ENCODE measurements around the gene USP32. TPM values are rescaled to one million over a fixed set of nuclear protein-coding genes. Genes with fewer than 3 reads are reported as not detected.

USP32 gene
- total RNA-seq, 5 donors from 2014 or later (not counting 1 experiment from before 2014, with no cell fraction given), result 30.0 to 34.5 (median 31.4) TPM

DNA sequence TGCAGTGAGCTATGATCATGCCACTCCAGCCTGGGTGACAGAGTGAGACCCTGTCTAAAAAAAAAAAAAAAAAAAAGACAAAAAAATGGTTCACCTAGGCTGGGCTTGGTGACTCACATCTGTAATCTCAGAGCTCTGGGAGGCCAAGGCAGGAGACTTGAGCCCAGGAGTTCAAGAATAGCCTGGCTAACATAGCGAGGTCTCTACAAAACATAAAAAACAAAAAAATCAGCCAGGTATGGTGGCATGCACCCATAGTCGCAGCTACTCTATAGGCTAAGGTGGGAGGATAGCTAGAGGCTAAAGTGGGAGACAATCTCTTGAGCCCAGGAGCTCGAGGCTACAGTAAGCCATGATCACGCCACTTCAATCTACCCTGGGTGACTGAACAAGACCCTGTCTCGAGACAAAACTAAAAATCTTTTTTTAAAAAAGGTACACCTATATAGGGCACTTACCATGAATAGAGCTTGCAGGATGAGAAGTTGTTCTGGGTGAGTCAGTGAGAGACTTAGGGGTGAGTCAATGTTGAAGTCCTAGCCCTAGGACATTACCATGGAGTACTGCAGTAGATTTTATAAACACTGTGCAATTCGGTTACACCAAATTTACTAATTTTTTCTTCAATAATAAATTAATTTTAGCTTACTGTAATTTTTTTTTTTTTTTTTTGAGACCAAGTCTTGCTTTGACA, 19.0 kb downstream of the USP32 start:
- Histone ChIP-seq H3K27ac (ENCODE audit: low read length) (no peak overlapping the region), H3K4me1 (ENCODE audit: control insufficient read depth in 1 of 2, extremely low read depth in 1 of 2, insufficient read depth in 2 of 2, low read length in 2 of 2) (peaks cover 0 to 3% of the 10 kb centered on the region in 2 experiments), H3K4me3 (ENCODE audit: control insufficient read depth in 1 of 2, extremely low read depth in 1 of 2, low read length in 1 of 2) (no peak overlapping the region), H3K9me3 (no peaks in the 10 kb centered on the region), H3K36me3 (ENCODE audit: control insufficient read depth in 2 of 2, extremely low read depth in 1 of 2, insufficient read depth in 1 of 2, low read length in 1 of 2) (peaks cover 0 to 2% of the 10 kb centered on the region in 2 donors), H3K27me3 (replicated peaks in 1 of 2; ENCODE audit: control insufficient read depth in 2 of 2, extremely low read depth in 1 of 2, insufficient read depth in 2 of 2, low read length in 1 of 2) (no peaks in the 10 kb centered on the region)
- ATAC-seq (replicated peaks in 1 of 4), result no peak
- H3K27ac Mint-ChIP-seq, result no peak overlapping the region
- H3K4me3 Mint-ChIP-seq, result no peak overlapping the region
- DNase-seq, result no peak
- ChIA-PET POLR2A (interaction anchor here (0.6 to 0.9 kb wide), 3 partner anchors 35 to 702 kb away, joined by 3 to 6 read pairs (median 4); no protein-coding TSS in a partner anchor), CTCF (interaction anchor here (0.6 to 1.0 kb wide), 4 partner anchors 58 to 1802 kb away, joined by 3 to 5 read pairs (median 4); no protein-coding TSS in a partner anchor)
- H3K36me3 Mint-ChIP-seq, result peaks cover 12% of the 10 kb centered on the region
- H3K27me3 Mint-ChIP-seq, result no peaks in the 10 kb centered on the region
- H3K9me3 Mint-ChIP-seq, result no peaks in the 10 kb centered on the region
- no CpG with 5 or more reads among the region's 6 CpGs for WGBS (ENCODE audit: insufficient coverage)
- H3K4me1 Mint-ChIP-seq, result peaks cover 15 to 19% (median 16%) of the 10 kb centered on the region in 3 donors

DNA sequence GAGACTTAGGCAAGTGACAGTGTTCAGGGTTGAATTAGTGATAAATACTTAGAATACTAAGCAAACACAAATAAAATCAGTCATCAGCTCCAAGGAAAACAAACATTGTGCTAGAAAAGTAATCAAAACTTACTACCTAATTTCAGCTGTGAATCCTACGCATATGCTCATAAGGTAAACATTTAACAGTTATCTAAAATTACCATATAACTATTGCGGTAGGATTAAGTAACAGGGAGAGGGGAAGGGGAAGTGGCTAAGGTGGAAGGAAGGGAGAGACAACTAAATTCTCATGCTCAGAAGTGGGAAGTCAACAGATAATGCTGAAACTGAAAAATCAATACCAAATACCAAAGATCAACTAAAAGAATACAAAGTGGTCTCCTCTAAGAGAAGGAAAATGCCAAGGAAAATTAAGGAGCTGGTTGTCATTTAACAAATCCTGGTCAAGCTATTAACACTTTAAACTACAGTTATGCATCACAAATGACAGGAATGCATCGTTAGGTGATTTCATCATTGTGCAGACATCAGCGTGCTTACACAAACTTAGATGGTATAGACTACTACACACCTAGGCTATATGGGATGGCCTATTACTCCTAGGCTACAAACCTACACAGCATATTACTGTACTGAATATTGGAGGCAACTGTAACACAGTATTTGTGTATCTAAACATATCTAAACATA, 20.0 kb downstream of the USP32 start:
- Histone ChIP-seq H3K4me3 (ENCODE audit: control insufficient read depth in 1 of 2, extremely low read depth in 1 of 2, low read length in 1 of 2) (no peak overlapping the region), H3K27ac (ENCODE audit: low read length) (no peak overlapping the region), H3K9me3 (no peaks in the 10 kb centered on the region), H3K4me1 (ENCODE audit: control insufficient read depth in 1 of 2, extremely low read depth in 1 of 2, insufficient read depth in 2 of 2, low read length in 2 of 2) (peaks cover 0 to 3% of the 10 kb centered on the region in 2 experiments), H3K36me3 (ENCODE audit: control insufficient read depth in 2 of 2, extremely low read depth in 1 of 2, insufficient read depth in 1 of 2, low read length in 1 of 2) (peaks cover 2 to 6% of the 10 kb centered on the region in 2 donors), H3K27me3 (replicated peaks in 1 of 2; ENCODE audit: control insufficient read depth in 2 of 2, extremely low read depth in 1 of 2, insufficient read depth in 2 of 2, low read length in 1 of 2) (no peaks in the 10 kb centered on the region)
- ChIA-PET POLR2A (interaction anchor here in 1 of 2 donors (0.6 kb wide), 1 partner anchor 17 kb away, joined by 5 read pairs; no protein-coding TSS in a partner anchor), CTCF (interaction anchor here in 1 of 2 donors (0.6 kb wide), 1 partner anchor 120 kb away, joined by 3 read pairs; no protein-coding TSS in a partner anchor)
- H3K4me1 Mint-ChIP-seq, result peaks cover 15 to 19% (median 15%) of the 10 kb centered on the region in 3 donors
- no peaks in the 10 kb centered on the region for H3K27me3 Mint-ChIP-seq
- DNase-seq, result no peak
- peaks cover 9% of the 10 kb centered on the region for H3K36me3 Mint-ChIP-seq
- no CpG with 5 or more reads among the region's 4 CpGs for WGBS (ENCODE audit: insufficient coverage)
- ATAC-seq (replicated peaks in 1 of 4), result no peak
- H3K9me3 Mint-ChIP-seq, result no peaks in the 10 kb centered on the region
- no peak overlapping the region for H3K4me3 Mint-ChIP-seq
- H3K27ac Mint-ChIP-seq, result no peak overlapping the region

GRCh38 chr17:60371416-60371815, 20.5 kb downstream of the USP32 start:
- no CpG with 5 or more reads among the region's 3 CpGs for WGBS (ENCODE audit: insufficient coverage)
- no peak for ATAC-seq (replicated peaks in 1 of 4)
- Mint-ChIP-seq H3K27ac (no peak overlapping the region), H3K27me3 (no peaks in the 10 kb centered on the region), H3K9me3 (no peaks in the 10 kb centered on the region), H3K4me1 (peaks cover 15 to 19% (median 15%) of the 10 kb centered on the region in 3 donors), H3K4me3 (no peak overlapping the region), H3K36me3 (peaks cover 9% of the 10 kb centered on the region)
- Histone ChIP-seq H3K36me3 (ENCODE audit: control insufficient read depth in 2 of 2, extremely low read depth in 1 of 2, insufficient read depth in 1 of 2, low read length in 1 of 2) (peaks cover 0 to 6% of the 10 kb centered on the region in 2 donors), H3K27me3 (replicated peaks in 1 of 2; ENCODE audit: control insufficient read depth in 2 of 2, extremely low read depth in 1 of 2, insufficient read depth in 2 of 2, low read length in 1 of 2) (no peaks in the 10 kb centered on the region), H3K27ac (ENCODE audit: low read length) (no peak overlapping the region), H3K4me3 (ENCODE audit: control insufficient read depth in 1 of 2, extremely low read depth in 1 of 2, low read length in 1 of 2) (no peak overlapping the region), H3K9me3 (no peaks in the 10 kb centered on the region), H3K4me1 (ENCODE audit: control insufficient read depth in 1 of 2, extremely low read depth in 1 of 2, insufficient read depth in 2 of 2, low read length in 2 of 2) (peaks cover 0 to 3% of the 10 kb centered on the region in 2 experiments)
- DNase-seq, result no peak
- CTCF ChIA-PET, result no interaction called here
- POLR2A ChIA-PET, result interaction anchor here in 1 of 2 donors (0.6 kb wide), 1 partner anchor 16 kb away, joined by 5 read pairs; no protein-coding TSS in a partner anchor

GRCh38 chr17:60369727-60370126, 22.2 kb downstream of the USP32 start:
- no peak overlapping the region for H3K27ac ChIP-seq (ENCODE audit: low read length)
- WGBS (ENCODE audit: insufficient coverage), result 100% methylated on average over 2 of the region's 2 CpGs
- no peaks in the 10 kb centered on the region for H3K9me3 ChIP-seq
- peaks cover 9% of the 10 kb centered on the region for H3K36me3 Mint-ChIP-seq
- no peaks in the 10 kb centered on the region for H3K9me3 Mint-ChIP-seq
- H3K27ac Mint-ChIP-seq, result no peak overlapping the region
- no peak overlapping the region for H3K4me3 Mint-ChIP-seq
- H3K27me3 Mint-ChIP-seq, result no peaks in the 10 kb centered on the region
- H3K36me3 ChIP-seq (ENCODE audit: control insufficient read depth in 2 of 2, extremely low read depth in 1 of 2, insufficient read depth in 1 of 2, low read length in 1 of 2), result peaks cover 0 to 6% of the 10 kb centered on the region in 2 donors
- H3K4me3 ChIP-seq (ENCODE audit: control insufficient read depth in 1 of 2, extremely low read depth in 1 of 2, low read length in 1 of 2), result no peak overlapping the region
- peaks cover 0 to 3% of the 10 kb centered on the region in 2 experiments for H3K4me1 ChIP-seq (ENCODE audit: control insufficient read depth in 1 of 2, extremely low read depth in 1 of 2, insufficient read depth in 2 of 2, low read length in 2 of 2)
- ChIA-PET CTCF (no interaction called here), POLR2A (no interaction called here)
- DNase-seq, result no peak
- H3K4me1 Mint-ChIP-seq, result peaks cover 15 to 21% (median 15%) of the 10 kb centered on the region in 3 donors
- ATAC-seq (replicated peaks in 1 of 4), result no peak
- no peaks in the 10 kb centered on the region for H3K27me3 ChIP-seq (replicated peaks in 1 of 2; ENCODE audit: control insufficient read depth in 2 of 2, extremely low read depth in 1 of 2, insufficient read depth in 2 of 2, low read length in 1 of 2)

- peaks cover 5% of the 10 kb centered on the region for H3K36me3 Mint-ChIP-seq
- ChIA-PET POLR2A (no interaction called here), CTCF (no interaction called here)
- H3K36me3 ChIP-seq (ENCODE audit: control insufficient read depth in 2 of 2, extremely low read depth in 1 of 2, insufficient read depth in 1 of 2, low read length in 1 of 2), result peaks cover 0 to 6% of the 10 kb centered on the region in 2 donors
- H3K27me3 Mint-ChIP-seq, result no peaks in the 10 kb centered on the region
- ATAC-seq (replicated peaks in 1 of 4) (no peak), DNase-seq (no peak)
- H3K9me3 ChIP-seq, result no peaks in the 10 kb centered on the region
- H3K27ac Mint-ChIP-seq, result no peak overlapping the region
- WGBS (ENCODE audit: insufficient coverage), result no CpG with 5 or more reads among the region's 3 CpGs
- H3K4me1 ChIP-seq (ENCODE audit: control insufficient read depth in 1 of 2, extremely low read depth in 1 of 2, insufficient read depth in 2 of 2, low read length in 2 of 2), result no peaks in the 10 kb centered on the region
- no peaks in the 10 kb centered on the region for H3K27me3 ChIP-seq (replicated peaks in 1 of 2; ENCODE audit: control insufficient read depth in 2 of 2, extremely low read depth in 1 of 2, insufficient read depth in 2 of 2, low read length in 1 of 2)
- peaks cover 3 to 14% (median 6%) of the 10 kb centered on the region in 3 donors for H3K4me1 Mint-ChIP-seq
- no peak overlapping the region for H3K27ac ChIP-seq (ENCODE audit: low read length)
- no peak overlapping the region for H3K4me3 ChIP-seq (ENCODE audit: control insufficient read depth in 1 of 2, extremely low read depth in 1 of 2, low read length in 1 of 2)
- no peaks in the 10 kb centered on the region for H3K9me3 Mint-ChIP-seq
- H3K4me3 Mint-ChIP-seq, result no peak overlapping the region
These were observed 28.1 kb downstream of the USP32 start for GRCh38 chr17:60363700-60364405.

- no CpG with 5 or more reads among the region's 4 CpGs for WGBS (ENCODE audit: insufficient coverage)
- Mint-ChIP-seq H3K4me3 (no peak overlapping the region), H3K4me1 (peaks cover 0 to 8% (median 6%) of the 10 kb centered on the region in 3 donors), H3K27ac (no peak overlapping the region), H3K9me3 (no peaks in the 10 kb centered on the region), H3K27me3 (no peaks in the 10 kb centered on the region), H3K36me3 (no peaks in the 10 kb centered on the region)
- no peaks in the 10 kb centered on the region for H3K9me3 ChIP-seq
- DNase-seq (no peak), ATAC-seq (replicated peaks in 1 of 4) (no peak)
- no peaks in the 10 kb centered on the region for H3K4me1 ChIP-seq (ENCODE audit: control insufficient read depth in 1 of 2, extremely low read depth in 1 of 2, insufficient read depth in 2 of 2, low read length in 2 of 2)
- ChIA-PET CTCF (no interaction called here), POLR2A (no interaction called here)
- H3K36me3 ChIP-seq (ENCODE audit: control insufficient read depth in 2 of 2, extremely low read depth in 1 of 2, insufficient read depth in 1 of 2, low read length in 1 of 2), result peaks cover 0 to 3% of the 10 kb centered on the region in 2 donors
- H3K4me3 ChIP-seq (ENCODE audit: control insufficient read depth in 1 of 2, extremely low read depth in 1 of 2, low read length in 1 of 2), result no peak overlapping the region
- no peak overlapping the region for H3K27ac ChIP-seq (ENCODE audit: low read length)
- H3K27me3 ChIP-seq (replicated peaks in 1 of 2; ENCODE audit: control insufficient read depth in 2 of 2, extremely low read depth in 1 of 2, insufficient read depth in 2 of 2, low read length in 1 of 2), result no peaks in the 10 kb centered on the region
These were observed 29.6 kb downstream of the USP32 start for GRCh38 chr17:60362329-60362728.
